Liver (tissue), 9 donors: ENCODE data around the gene KCNQ1. TPM values are rescaled to one million over a fixed set of nuclear protein-coding genes. Genes with fewer than 3 reads are reported as not detected.

Experiments used
- DNase-seq: peaks from one replicate; pipeline ENCODE4 v3.0.0-alpha.2; 2017; ENCODE audit warnings: low spot score
- H3K27ac ChIP-seq, 2 donors: one replicate each; pipeline ENCODE4 v1.7.0; 2013; ENCODE audit warnings: inconsistent platforms in 2 of 2, low read length in 2 of 2, control low read depth in 1 of 2, low read depth in 1 of 2, mild to moderate bottlenecking in 1 of 2
- H3K27me3 ChIP-seq, 4 donors: one replicate each; pipeline versions ENCODE4 v1.6.1 to v1.7.0; 2013; ENCODE audit warnings: low read length in 3 of 4, inconsistent platforms in 1 of 4, mild to moderate bottlenecking in 1 of 4, moderate library complexity in 1 of 4; ENCODE audit not compliant: control insufficient read depth in 4 of 4, insufficient read depth in 4 of 4
- H3K36me3 ChIP-seq, 4 donors: one replicate each; pipeline versions ENCODE4 v1.6.1 to v1.7.0; 2013; ENCODE audit warnings: low read length in 3 of 4, mild to moderate bottlenecking in 3 of 4, low read depth in 1 of 4, moderate library complexity in 1 of 4; ENCODE audit not compliant: control insufficient read depth in 4 of 4, insufficient read depth in 3 of 4
- H3K4me1 ChIP-seq, 4 donors: one replicate each; pipeline versions ENCODE4 v1.6.1 to v1.7.0; 2013; ENCODE audit warnings: low read length in 3 of 4, mild to moderate bottlenecking in 3 of 4, moderate library complexity in 1 of 4; ENCODE audit not compliant: control insufficient read depth in 4 of 4, insufficient read depth in 4 of 4
- H3K4me3 ChIP-seq, 3 donors: one replicate each; pipeline versions ENCODE4 v1.6.1 to v1.7.0; 2013; ENCODE audit warnings: low read length in 3 of 3, control low read depth in 1 of 3, low read depth in 1 of 3, mild to moderate bottlenecking in 1 of 3
- H3K9ac ChIP-seq, 2 donors: one replicate each; pipeline ENCODE4 v1.7.0; 2013; ENCODE audit warnings: low read length in 2 of 2, mild to moderate bottlenecking in 2 of 2, moderate library complexity in 2 of 2, control low read depth in 1 of 2, low read depth in 1 of 2
- H3K9me3 ChIP-seq, 4 donors: one replicate each; pipeline versions ENCODE4 v1.6.1 to v1.7.0; 2013; ENCODE audit warnings: low read length in 3 of 4; ENCODE audit not compliant: control insufficient read depth in 4 of 4
- ATF3 ChIP-seq: IDR thresholded peaks from 2 replicates; pipeline ENCODE4 v1.6.1; 2016; ENCODE audit warnings: antibody characterized with exemption
- CTCF ChIP-seq: fragments of 150-350 bp; IDR thresholded peaks from 2 replicates; pipeline ENCODE4 v1.5.1; 2017; ENCODE audit warnings: improper control_type of control experiment, low read depth, low read length; ENCODE audit not compliant: missing input control
- EGR1 ChIP-seq, 2 donors: IDR thresholded peaks; 2 replicates each; pipeline ENCODE4 v1.6.1; 2016 to 2018; ENCODE audit warnings: antibody characterized with exemption in 2 of 2, low read depth in 2 of 2
- FOXA1 ChIP-seq: IDR thresholded peaks from 2 replicates; pipeline ENCODE4 v1.6.1; 2016; ENCODE audit warnings: antibody characterized with exemption
- FOXA2 ChIP-seq: IDR thresholded peaks from 2 replicates; pipeline ENCODE4 v1.6.1; 2016; ENCODE audit warnings: antibody characterized with exemption
- GABPA ChIP-seq, 2 donors: IDR thresholded peaks in 1 of 2; conservative IDR thresholded peaks in 1 of 2; 2 replicates each; pipeline ENCODE4 v1.6.1; 2016; ENCODE audit warnings: antibody characterized with exemption in 2 of 2, mild to moderate bottlenecking in 1 of 2, moderate library complexity in 1 of 2
- HNF4A ChIP-seq, 2 donors: conservative IDR thresholded peaks; 2 replicates each; pipeline ENCODE4 v1.6.1; 2016; ENCODE audit warnings: antibody characterized with exemption in 2 of 2, mild to moderate bottlenecking in 2 of 2
- HNF4G ChIP-seq: IDR thresholded peaks from 2 replicates; pipeline ENCODE4 v1.6.1; 2016; ENCODE audit warnings: antibody characterized with exemption
- JUND ChIP-seq, 2 donors: IDR thresholded peaks; 2 replicates each; pipeline ENCODE4 v1.6.1; 2016; ENCODE audit warnings: antibody characterized with exemption in 2 of 2
- MAX ChIP-seq: IDR thresholded peaks from 2 replicates; pipeline ENCODE4 v1.6.1; 2016; ENCODE audit warnings: antibody characterized with exemption
- NR2F2 ChIP-seq: IDR thresholded peaks from 2 replicates; pipeline ENCODE4 v1.6.1; 2016; ENCODE audit warnings: antibody characterized with exemption
- RAD21 ChIP-seq, 2 donors: IDR thresholded peaks; 2 replicates each; pipeline ENCODE4 v1.6.1; 2016; ENCODE audit warnings: antibody characterized with exemption in 2 of 2, mild to moderate bottlenecking in 2 of 2
- REST ChIP-seq: IDR thresholded peaks from 2 replicates; pipeline ENCODE4 v1.6.1; 2016; ENCODE audit warnings: antibody characterized with exemption, mild to moderate bottlenecking
- RXRA ChIP-seq, 2 donors: IDR thresholded peaks; 2 replicates each; pipeline ENCODE4 v1.6.1; 2017 to 2018; ENCODE audit warnings: antibody characterized with exemption in 2 of 2, mild to moderate bottlenecking in 1 of 2
- SP1 ChIP-seq: IDR thresholded peaks from 2 replicates; pipeline ENCODE4 v1.6.1; 2018; ENCODE audit warnings: antibody characterized with exemption, mild to moderate bottlenecking
- TAF1 ChIP-seq: conservative IDR thresholded peaks from 2 replicates; pipeline ENCODE4 v1.6.1; 2016; ENCODE audit warnings: antibody characterized with exemption, mild to moderate bottlenecking
- YY1 ChIP-seq: IDR thresholded peaks from 2 replicates; pipeline ENCODE4 v1.6.1; 2016; ENCODE audit warnings: antibody characterized with exemption, mild to moderate bottlenecking
- ZBTB33 ChIP-seq: IDR thresholded peaks from 2 replicates; pipeline ENCODE4 v1.6.1; 2016; ENCODE audit warnings: antibody characterized with exemption
- WGBS: extraction: QIAGEN DNeasy Blood & Tissue Kit; methylation state at CpG from one replicate; pipeline ENCODE4 v1.1.7; 2013; 5-methylcytosine and 5-hydroxymethylcytosine counted together
- polyA plus RNA-seq, 2 donors: library from polyadenylated mRNA; stranded (reverse) in 1 of 2; unstranded in 1 of 2; fragments of 200-250 nt in 1 of 2; fragments of >200 nt in 1 of 2; fragmentation: Nextera tagmentation in 1 of 2; extraction: Ambion mirVana in 1 of 2; gene quantifications; one replicate each; pipeline versions ENCODE4 v1.2.1 to v1.2.3, GENCODE V29; 2013 to 2015
- total RNA-seq, 2 donors: library from RNA; depleted of rRNA; stranded (reverse); fragments of >200 nt; gene quantifications; one replicate each; pipeline ENCODE4 v1.2.3, GENCODE V29; 2014
- donor health status: healthy.
- donor health status: healthy.
- donor health status: healthy.
- donor health status: healthy.
- donor health status: healthy.

KCNQ1 gene
- total and polyA plus RNA-seq, 4 donors, result 0.31 to 2.2 (median 1.5) TPM

GRCh38 chr11:2647167-2647566, 202.4 kb downstream of the KCNQ1 start:
- Histone ChIP-seq H3K9ac (no peak overlapping the region), H3K4me1 (no peaks in the 10 kb centered on the region), H3K4me3 (no peak overlapping the region), H3K9me3 (peaks cover 22 to 59% (median 39%) of the 10 kb centered on the region in 4 donors), H3K27me3 (no peaks in the 10 kb centered on the region), H3K36me3 (no peaks in the 10 kb centered on the region), H3K27ac (no peak overlapping the region)
- no peak for TF ChIP-seq TAF1
- TF ChIP-seq FOXA1, result no peak
- TF ChIP-seq SP1, result no peak
- no peak for TF ChIP-seq JUND (IDR thresholded peaks at IDR 0.05)
- no peak for TF ChIP-seq HNF4A (conservative IDR thresholded peaks at IDR 0.05)
- no peak for TF ChIP-seq FOXA2
- no peak for TF ChIP-seq RAD21 (IDR thresholded peaks at IDR 0.05)
- TF ChIP-seq GABPA (IDR thresholded peaks at IDR 0.05 in 1 of 2, conservative IDR thresholded peaks at IDR 0.05 in 1 of 2), result no peak
- no peak for TF ChIP-seq RXRA (IDR thresholded peaks at IDR 0.05)
- no peak for TF ChIP-seq EGR1 (IDR thresholded peaks at IDR 0.05; ENCODE audit: low read depth in 2 of 2)
- TF ChIP-seq REST, result no peak
- no peak for TF ChIP-seq NR2F2
- no peak for DNase-seq
- WGBS, result 93% methylated on average over 1 of the region's 1 CpG

- Histone ChIP-seq H3K9me3 (peaks cover 22 to 59% (median 40%) of the 10 kb centered on the region in 4 donors), H3K9ac (no peak overlapping the region), H3K4me3 (no peak overlapping the region), H3K27me3 (no peaks in the 10 kb centered on the region), H3K27ac (no peak overlapping the region), H3K36me3 (no peaks in the 10 kb centered on the region), H3K4me1 (no peaks in the 10 kb centered on the region)
- 95% methylated on average over 6 of the region's 6 CpGs for WGBS
- TF ChIP-seq YY1 (no peak), RXRA (IDR thresholded peaks at IDR 0.05) (no peak), RAD21 (IDR thresholded peaks at IDR 0.05) (no peak), FOXA2 (no peak), SP1 (no peak), FOXA1 (no peak), HNF4G (no peak), GABPA (IDR thresholded peaks at IDR 0.05 in 1 of 2, conservative IDR thresholded peaks at IDR 0.05 in 1 of 2) (no peak), CTCF (no peak), ZBTB33 (no peak), NR2F2 (no peak), EGR1 (IDR thresholded peaks at IDR 0.05; ENCODE audit: low read depth in 2 of 2) (no peak), HNF4A (conservative IDR thresholded peaks at IDR 0.05) (no peak), TAF1 (no peak), MAX (no peak), REST (no peak), JUND (IDR thresholded peaks at IDR 0.05) (no peak), ATF3 (no peak)
- DNase-seq, result no peak
Observed at GRCh38 chr11:2647953-2648352, 203.1 kb downstream of the KCNQ1 start.
